K562 (cell line): Measurements from ENCODE around the gene INO80. TPM values are rescaled to one million over a fixed set of nuclear protein-coding genes. Genes with fewer than 3 reads are reported as not detected.
A peak's percentile ranks its signal among the peaks of the same experiment; 100 is the strongest.

Source experiments
- CBFA2T3 ChIP-seq: fragments of 450-650 bp; IDR thresholded peaks from 2 replicates; pipeline ENCODE4 v1.6.1; 2017
- FOXM1 ChIP-seq, 2 experiments: fragments of 450-650 bp in 1 of 2; sonication (generic) in 1 of 2; formaldehyde crosslinking in 1 of 2; IDR thresholded peaks; 2 replicates each; pipeline versions ENCODE4 v1.6.1 to v1.9.0; 2017 to 2022; ENCODE audit warnings: low read depth in 2 of 2, mild to moderate bottlenecking in 2 of 2, missing genetic modification reagents in 1 of 2, moderate library complexity in 1 of 2
- GABPA ChIP-seq: fragments of 200-800 bp; sonication (Bioruptor generic); conservative IDR thresholded peaks from 2 replicates; pipeline ENCODE4 v1.6.1; 2016; ENCODE audit warnings: low read depth, missing genetic modification characterization, missing compliant biosample characterization
- GABPB1 ChIP-seq: sonication (generic); formaldehyde crosslinking; IDR thresholded peaks from 2 replicates; pipeline ENCODE4 v1.8.0; 2022; ENCODE audit warnings: mild to moderate bottlenecking, missing genetic modification reagents
- HMGXB4 ChIP-seq: sonication (generic); formaldehyde crosslinking; IDR thresholded peaks from 2 replicates; pipeline ENCODE4 v1.8.1; 2023; ENCODE audit warnings: mild to moderate bottlenecking, missing genetic modification reagents
- HNRNPL ChIP-seq: fragments of 200-400 bp; formaldehyde crosslinking; IDR thresholded peaks from 2 replicates; pipeline ENCODE4 v1.6.1; 2017; ENCODE audit warnings: low read depth, mild to moderate bottlenecking, low read length
- MTA2 ChIP-seq: fragments of 450-650 bp; IDR thresholded peaks from 2 replicates; pipeline ENCODE4 v1.6.1; 2016; ENCODE audit warnings: low read depth
- NBN ChIP-seq: fragments of 450-650 bp; IDR thresholded peaks from 2 replicates; pipeline ENCODE4 v1.6.1; 2016; ENCODE audit warnings: low read depth, mild to moderate bottlenecking
- NCOA1 ChIP-seq: fragments of 450-650 bp; IDR thresholded peaks from 2 replicates; pipeline ENCODE4 v1.6.1; 2016; ENCODE audit warnings: low read depth
- PCBP2 ChIP-seq: fragments of 200-400 bp; formaldehyde crosslinking; IDR thresholded peaks from 2 replicates; pipeline ENCODE4 v1.6.1; 2018; ENCODE audit warnings: low read length, low read depth, mild to moderate bottlenecking, moderate library complexity; ENCODE audit not compliant: poor library complexity, severe bottlenecking
- PHB ChIP-seq: fragments of 250-450 bp; sonication (Bioruptor Pico); IDR thresholded peaks from 2 replicates; pipeline ENCODE4 v1.5.0; 2021
- TFAM ChIP-seq: fragments of 250-450 bp; sonication (Bioruptor Pico); conservative IDR thresholded peaks from 2 replicates; pipeline ENCODE4 v1.5.0; 2021; ENCODE audit warnings: mild to moderate bottlenecking, moderate library complexity
- ZBTB9 ChIP-seq: fragments of 450-650 bp; formaldehyde crosslinking; IDR thresholded peaks from 2 replicates; pipeline ENCODE4 v1.4.0; 2020; ENCODE audit warnings: mild to moderate bottlenecking, moderate library complexity
- ZFP1 ChIP-seq: fragments of 450-650 bp; formaldehyde crosslinking; IDR thresholded peaks from 2 replicates; pipeline ENCODE4 v1.4.0; 2020; ENCODE audit warnings: mild to moderate bottlenecking, mixed read lengths
- polyA plus RNA-seq, 8 experiments: library from polyadenylated mRNA; depleted of rRNA in 4 of 8; stranded (reverse) in 5 of 8; unstranded in 3 of 8; fragments of >200 nt; fragmentation: Nextera tagmentation in 2 of 8; fragmentation: Illumina TruSeq in 1 of 8; extraction: Ambion mirVana in 2 of 8; extraction: Trizol in 1 of 8; gene quantifications; 2 replicates each; pipeline versions ENCODE4 v1.2.1 to v1.2.3, GENCODE V29; 2011 to 2014; ENCODE audit warnings: inconsistent platforms in 1 of 8, missing spikeins in 1 of 8
- total RNA-seq, 7 experiments: library from RNA; depleted of rRNA in 6 of 7; stranded (reverse); fragments of >200 nt in 6 of 7; fragmentation: Illumina TruSeq in 2 of 7; extraction: Trizol in 2 of 7; gene quantifications; 2 replicates each; pipeline versions ENCODE4 v1.2.1 to v1.2.3, GENCODE V29; 2011 to 2021; ENCODE audit warnings: low replicate concordance in 1 of 7
- TF ChIP-seq, protein P1 (sequence below): fragments of 250-450 bp; sonication (Bioruptor Pico); IDR thresholded peaks from 2 replicates; pipeline ENCODE4 v1.4.0; 2020
- TF ChIP-seq, protein P2 (sequence below): fragments of 250-450 bp; sonication (Bioruptor Pico); IDR thresholded peaks from 2 replicates; pipeline ENCODE4 v1.4.0; 2020; ENCODE audit warnings: mild to moderate bottlenecking, moderate library complexity, borderline replicate concordance

INO80 gene
- total and polyA plus RNA-seq, 9 of the 15 experiments (the other 6 are each of a cell fraction or from before 2014, with no cell fraction given): 1.1 to 25.7 (median 19.9) TPM

GRCh38 chr15:40941528-40942336 lies 174.3 kb downstream of the INO80 start (continued):
- no peak for TF ChIP-seq FOXM1 (IDR thresholded peaks at IDR 0.05; ENCODE audit: low read depth)
- no peak for TF ChIP-seq FOXM1 (CRISPR knock-in tag; IDR thresholded peaks at IDR 0.05; ENCODE audit: low read depth)
- TF ChIP-seq GABPA (tag): peak; percentile 82
- TF ChIP-seq HNRNPL: peak; percentile 49; the same call in 1 of the 2 replicates
- no peak for TF ChIP-seq TFAM
- no peak for TF ChIP-seq PCBP2
- TF ChIP-seq, protein P1, sequence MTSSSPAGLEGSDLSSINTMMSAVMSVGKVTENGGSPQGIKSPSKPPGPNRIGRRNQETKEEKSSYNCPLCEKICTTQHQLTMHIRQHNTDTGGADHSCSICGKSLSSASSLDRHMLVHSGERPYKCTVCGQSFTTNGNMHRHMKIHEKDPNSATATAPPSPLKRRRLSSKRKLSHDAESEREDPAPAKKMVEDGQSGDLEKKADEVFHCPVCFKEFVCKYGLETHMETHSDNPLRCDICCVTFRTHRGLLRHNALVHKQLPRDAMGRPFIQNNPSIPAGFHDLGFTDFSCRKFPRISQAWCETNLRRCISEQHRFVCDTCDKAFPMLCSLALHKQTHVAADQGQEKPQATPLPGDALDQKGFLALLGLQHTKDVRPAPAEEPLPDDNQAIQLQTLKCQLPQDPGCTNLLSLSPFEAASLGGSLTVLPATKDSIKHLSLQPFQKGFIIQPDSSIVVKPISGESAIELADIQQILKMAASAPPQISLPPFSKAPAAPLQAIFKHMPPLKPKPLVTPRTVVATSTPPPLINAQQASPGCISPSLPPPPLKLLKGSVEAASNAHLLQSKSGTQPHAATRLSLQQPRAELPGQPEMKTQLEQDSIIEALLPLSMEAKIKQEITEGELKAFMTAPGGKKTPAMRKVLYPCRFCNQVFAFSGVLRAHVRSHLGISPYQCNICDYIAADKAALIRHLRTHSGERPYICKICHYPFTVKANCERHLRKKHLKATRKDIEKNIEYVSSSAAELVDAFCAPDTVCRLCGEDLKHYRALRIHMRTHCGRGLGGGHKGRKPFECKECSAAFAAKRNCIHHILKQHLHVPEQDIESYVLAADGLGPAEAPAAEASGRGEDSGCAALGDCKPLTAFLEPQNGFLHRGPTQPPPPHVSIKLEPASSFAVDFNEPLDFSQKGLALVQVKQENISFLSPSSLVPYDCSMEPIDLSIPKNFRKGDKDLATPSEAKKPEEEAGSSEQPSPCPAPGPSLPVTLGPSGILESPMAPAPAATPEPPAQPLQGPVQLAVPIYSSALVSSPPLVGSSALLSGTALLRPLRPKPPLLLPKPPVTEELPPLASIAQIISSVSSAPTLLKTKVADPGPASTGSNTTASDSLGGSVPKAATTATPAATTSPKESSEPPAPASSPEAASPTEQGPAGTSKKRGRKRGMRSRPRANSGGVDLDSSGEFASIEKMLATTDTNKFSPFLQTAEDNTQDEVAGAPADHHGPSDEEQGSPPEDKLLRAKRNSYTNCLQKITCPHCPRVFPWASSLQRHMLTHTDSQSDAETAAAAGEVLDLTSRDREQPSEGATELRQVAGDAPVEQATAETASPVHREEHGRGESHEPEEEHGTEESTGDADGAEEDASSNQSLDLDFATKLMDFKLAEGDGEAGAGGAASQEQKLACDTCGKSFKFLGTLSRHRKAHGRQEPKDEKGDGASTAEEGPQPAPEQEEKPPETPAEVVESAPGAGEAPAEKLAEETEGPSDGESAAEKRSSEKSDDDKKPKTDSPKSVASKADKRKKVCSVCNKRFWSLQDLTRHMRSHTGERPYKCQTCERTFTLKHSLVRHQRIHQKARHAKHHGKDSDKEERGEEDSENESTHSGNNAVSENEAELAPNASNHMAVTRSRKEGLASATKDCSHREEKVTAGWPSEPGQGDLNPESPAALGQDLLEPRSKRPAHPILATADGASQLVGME: no peak
- no peak for TF ChIP-seq CBFA2T3
- no peak for TF ChIP-seq NBN
- no peak for TF ChIP-seq HMGXB4 (CRISPR knock-in tag)
- TF ChIP-seq MTA2: no peak
- TF ChIP-seq, protein P2, sequence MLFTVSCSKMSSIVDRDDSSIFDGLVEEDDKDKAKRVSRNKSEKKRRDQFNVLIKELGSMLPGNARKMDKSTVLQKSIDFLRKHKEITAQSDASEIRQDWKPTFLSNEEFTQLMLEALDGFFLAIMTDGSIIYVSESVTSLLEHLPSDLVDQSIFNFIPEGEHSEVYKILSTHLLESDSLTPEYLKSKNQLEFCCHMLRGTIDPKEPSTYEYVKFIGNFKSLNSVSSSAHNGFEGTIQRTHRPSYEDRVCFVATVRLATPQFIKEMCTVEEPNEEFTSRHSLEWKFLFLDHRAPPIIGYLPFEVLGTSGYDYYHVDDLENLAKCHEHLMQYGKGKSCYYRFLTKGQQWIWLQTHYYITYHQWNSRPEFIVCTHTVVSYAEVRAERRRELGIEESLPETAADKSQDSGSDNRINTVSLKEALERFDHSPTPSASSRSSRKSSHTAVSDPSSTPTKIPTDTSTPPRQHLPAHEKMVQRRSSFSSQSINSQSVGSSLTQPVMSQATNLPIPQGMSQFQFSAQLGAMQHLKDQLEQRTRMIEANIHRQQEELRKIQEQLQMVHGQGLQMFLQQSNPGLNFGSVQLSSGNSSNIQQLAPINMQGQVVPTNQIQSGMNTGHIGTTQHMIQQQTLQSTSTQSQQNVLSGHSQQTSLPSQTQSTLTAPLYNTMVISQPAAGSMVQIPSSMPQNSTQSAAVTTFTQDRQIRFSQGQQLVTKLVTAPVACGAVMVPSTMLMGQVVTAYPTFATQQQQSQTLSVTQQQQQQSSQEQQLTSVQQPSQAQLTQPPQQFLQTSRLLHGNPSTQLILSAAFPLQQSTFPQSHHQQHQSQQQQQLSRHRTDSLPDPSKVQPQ (CRISPR knock-in tag): no peak
- no peak for TF ChIP-seq NCOA1
- no peak for TF ChIP-seq GABPB1
- no peak for TF ChIP-seq ZFP1 (CRISPR knock-in tag)
- no peak for TF ChIP-seq ZBTB9 (CRISPR knock-in tag)
- TF ChIP-seq PHB (CRISPR knock-in tag): 0 out of 2 replicates have a peak, but pooled peaks have one; percentile 27
